HepG2 (cell line): ENCODE results near the gene HNRNPF. TPM values are rescaled to one million over a fixed set of nuclear protein-coding genes. Genes with fewer than 3 reads are reported as not detected.
A peak's percentile ranks its signal among the peaks of the same experiment; 100 is the strongest.
"Not testable (repeated sequence)": the region's sequence is repeated elsewhere in the genome, so short reads cannot be mapped to it uniquely, and the experiment has no call there.

ENCODE experiments used
- ATAC-seq: fragments of 200-7000 bp; cut with Tn5 transposase; 3 replicates; pipeline ENCODE4 v1.9.1; 2020; ENCODE audit warnings: mild to moderate bottlenecking, moderate library complexity
- BruUV-seq: library from RNA; stranded (reverse); fragments of 400-500 nt; replicated peaks from 2 replicates; lab custom pipeline; 2021; lab: Mats Ljungman, UMichigan
- CTCF ChIA-PET: fragments of 300-600 bp; formaldehyde crosslinking; extraction: SDS; loops from one replicate; lab custom pipeline; 2021; ENCODE audit warnings: low total read pairs, inconsistent platforms, low intra/inter-chr PET ratio; lab: Yijun Ruan, JAX
- POLR2A ChIA-PET: fragments of 350-600 bp; sonication (Branson Sonifier 250); formaldehyde crosslinking; loops from one replicate; lab custom pipeline; 2020; ENCODE audit warnings: antibody characterized with exemption, inconsistent platforms; lab: Yijun Ruan, JAX
- DNase-seq: peaks from one replicate; pipeline ENCODE4 v3.0.0-alpha.2; 2015; ENCODE audit warnings: low spot score
- FAIRE-seq: peaks from 3 replicates; lab custom pipeline; 2011; peaks lifted over from hg19 to GRCh38; lab: Jason Lieb, UNC
- H2AFZ ChIP-seq: one replicate; pipeline ENCODE4 v1.6.1; 2011; ENCODE audit warnings: low read length, inconsistent platforms
- H3K27ac ChIP-seq: fragments of 300-600 bp; 3 replicates; pipeline ENCODE4 v1.8.0; 2011; ENCODE audit warnings: mixed run types, mild to moderate bottlenecking, mixed read lengths, low read length, inconsistent platforms; ENCODE audit not compliant: insufficient read depth; ENCODE audit errors: extremely low read length
- H3K27me3 ChIP-seq, 2 experiments: fragments of 200-600 bp in 1 of 2; 2 replicates in 1 of 2; 3 replicates in 1 of 2; pipeline versions ENCODE4 v1.6.0 to v1.8.0; 2011; ENCODE audit warnings: low read length in 2 of 2, mild to moderate bottlenecking in 2 of 2, moderate library complexity in 2 of 2, inconsistent platforms in 1 of 2; ENCODE audit not compliant: insufficient read depth in 2 of 2, control insufficient read depth in 1 of 2
- H3K36me3 ChIP-seq, 2 experiments: fragments of 200-600 bp in 1 of 2; replicated peaks in 1 of 2; 2 replicates in 1 of 2; 3 replicates in 1 of 2; pipeline versions ENCODE4 v1.5.1 to v1.8.0; 2011; ENCODE audit warnings: low read length in 2 of 2, inconsistent platforms in 1 of 2; ENCODE audit not compliant: insufficient read depth in 2 of 2, control insufficient read depth in 1 of 2
- H3K4me1 ChIP-seq: 2 replicates; pipeline ENCODE4 v1.5.1; 2012; ENCODE audit warnings: low read length, inconsistent platforms; ENCODE audit not compliant: insufficient read depth
- H3K4me2 ChIP-seq: 2 replicates; pipeline ENCODE4 v1.6.0; 2011; ENCODE audit warnings: low read depth, low read length, inconsistent platforms
- H3K4me3 ChIP-seq, 3 experiments: fragments of 200-600 bp in 1 of 3; sonication (generic), shearing (Covaris generic) in 1 of 3; replicated peaks in 1 of 3; 2 replicates each; pipeline ENCODE4 v1.5.1; 2011 to 2016; ENCODE audit warnings: low read length in 3 of 3, inconsistent platforms in 2 of 3, low read depth in 2 of 3, mild to moderate bottlenecking in 2 of 3, control low read depth in 1 of 3, mixed read lengths in 1 of 3; ENCODE audit not compliant: insufficient read depth in 1 of 3
- H3K79me2 ChIP-seq: one replicate; pipeline ENCODE4 v1.6.1; 2011; ENCODE audit warnings: low read length, inconsistent platforms; ENCODE audit not compliant: insufficient read depth
- H3K9ac ChIP-seq: 2 replicates; pipeline ENCODE4 v1.6.0; 2011; ENCODE audit warnings: mild to moderate bottlenecking, low read depth, low read length, inconsistent platforms; ENCODE audit not compliant: insufficient read depth
- H3K9me3 ChIP-seq: 2 replicates; pipeline ENCODE4 v1.5.1; 2012; ENCODE audit warnings: mild to moderate bottlenecking, low read length
- H4K20me1 ChIP-seq: 2 replicates; pipeline ENCODE4 v1.6.0; 2011; ENCODE audit warnings: inconsistent platforms, mild to moderate bottlenecking, low read length, moderate library complexity; ENCODE audit not compliant: insufficient read depth
- CEBPB ChIP-seq: IDR thresholded peaks from 2 replicates; pipeline ENCODE4 v1.6.1; 2011; ENCODE audit warnings: low read depth, low read length, improper control_type of control experiment, borderline replicate concordance
- PHF8 ChIP-seq: sonication (generic); formaldehyde crosslinking; IDR thresholded peaks from 2 replicates; pipeline ENCODE4 v1.5.0; 2020; ENCODE audit warnings: missing genetic modification reagents
- WGBS: methylation state at CpG from one replicate; pipeline ENCODE4 v1.1.6; 2017; ENCODE audit warnings: low lambda C conversion rate; 5-methylcytosine and 5-hydroxymethylcytosine counted together
- in situ Hi-C: cut with HindIII; loops from 2 replicates; pipeline ENCODE4 v1.10.0; 2017; ENCODE audit warnings: low pct_unique_long_range_greater_than_20kb; ENCODE audit not compliant: extremely low pct_ligation_motif_present
- intact Hi-C: fragments of 100-400 bp; cut with micrococcal nuclease; formaldehyde crosslinking; loops from one replicate; pipeline ENCODE4 v1.10.0; 2022; ENCODE audit not compliant: unreplicated experiment
- polyA plus RNA-seq, 8 experiments: library from polyadenylated mRNA; depleted of rRNA in 3 of 8; stranded (reverse) in 7 of 8; unstranded in 1 of 8; fragments of >200 nt; fragmentation: Illumina TruSeq in 4 of 8; extraction: Trizol in 4 of 8; gene quantifications; 2 replicates each; pipeline versions ENCODE4 v1.2.1 to v1.2.3, GENCODE V29; 2011 to 2016; ENCODE audit warnings: low read depth in 4 of 8, missing spikeins in 1 of 8, mixed read lengths in 1 of 8; ENCODE audit not compliant: insufficient read depth in 1 of 8
- total RNA-seq, 5 experiments: library from RNA; depleted of rRNA; stranded (reverse); fragments of >200 nt; fragmentation: Illumina TruSeq; extraction: Trizol; gene quantifications; 2 replicates each; pipeline ENCODE4 v1.2.3, GENCODE V29; 2016; ENCODE audit warnings: low read depth in 1 of 5
- TF ChIP-seq, protein P1 (sequence below): sonication (generic); formaldehyde crosslinking; IDR thresholded peaks from 2 replicates; pipeline ENCODE4 v1.4.0; 2020; ENCODE audit warnings: missing genetic modification reagents

The HNRNPF gene
- total and polyA plus RNA-seq, 2 of the 13 experiments (the other 11 are each of a cell fraction or from before 2014, with no cell fraction given): 166 to 308 TPM

DNA sequence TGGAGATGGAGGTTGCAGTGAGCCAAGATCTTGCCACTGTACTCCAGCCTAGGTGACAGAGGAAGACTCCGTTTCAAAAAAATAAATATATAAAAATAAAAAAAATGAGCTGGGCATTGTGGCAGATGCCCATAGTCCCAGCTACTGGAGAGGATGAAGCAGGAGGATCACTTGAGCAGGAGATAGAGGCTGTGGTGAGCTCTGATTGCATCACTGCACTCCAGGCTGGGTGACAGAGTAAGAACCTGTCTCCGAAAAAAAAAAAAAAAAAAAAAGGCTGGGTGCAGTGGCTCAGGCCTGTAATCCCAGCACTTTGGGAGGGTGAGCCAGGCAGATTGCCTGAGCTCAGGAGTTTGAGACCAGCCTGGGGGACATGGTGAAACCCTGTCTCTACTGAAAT is 39.8 kb upstream of the HNRNPF start:
- DNase-seq (no peak), ATAC-seq (no peak), FAIRE-seq (no peak)
- no TSS peak for BruUV-seq
- H3K4me2 ChIP-seq: no peak overlapping the region
- H3K27me3 ChIP-seq: no peaks in the 10 kb centered on the region
- in situ Hi-C loops: no loop called here
- H4K20me1 ChIP-seq: no peaks in the 10 kb centered on the region
- 94% methylated on average over 2 of the region's 2 CpGs for WGBS
- no peaks in the 10 kb centered on the region for H3K36me3 ChIP-seq
- no peaks in the 10 kb centered on the region for H3K79me2 ChIP-seq
- no peaks in the 10 kb centered on the region for H3K9me3 ChIP-seq
- POLR2A ChIA-PET: interaction anchor here (1.0 kb wide), 1 partner anchor 12 kb away, joined by 3 read pairs; the partner anchor contains the start of gene ZNF487
- no peak for TF ChIP-seq PHF8 (CRISPR knock-in tag)
- TF ChIP-seq CEBPB: peak; percentile 9; the same call in 1 of the 2 replicates
- no peak overlapping the region for H3K27ac ChIP-seq
- no peak overlapping the region for H2AFZ ChIP-seq
- H3K4me1 ChIP-seq: peaks cover 18% of the 10 kb centered on the region
- intact Hi-C loops: no loop called here
- H3K9ac ChIP-seq: no peak overlapping the region
- no peak overlapping the region for H3K4me3 ChIP-seq
- CTCF ChIA-PET: no interaction called here

- CTCF ChIA-PET, H3K79me2 ChIP-seq, intact Hi-C loops, ATAC-seq, H4K20me1 ChIP-seq, H3K9me3 ChIP-seq, POLR2A ChIA-PET, H3K27me3 ChIP-seq, H3K27ac ChIP-seq, H3K9ac ChIP-seq, DNase-seq, FAIRE-seq, BruUV-seq, H3K4me2 ChIP-seq, H2AFZ ChIP-seq, in situ Hi-C loops, H3K36me3 ChIP-seq, H3K4me3 ChIP-seq: not testable (repeated sequence)
- TF ChIP-seq, protein P1, sequence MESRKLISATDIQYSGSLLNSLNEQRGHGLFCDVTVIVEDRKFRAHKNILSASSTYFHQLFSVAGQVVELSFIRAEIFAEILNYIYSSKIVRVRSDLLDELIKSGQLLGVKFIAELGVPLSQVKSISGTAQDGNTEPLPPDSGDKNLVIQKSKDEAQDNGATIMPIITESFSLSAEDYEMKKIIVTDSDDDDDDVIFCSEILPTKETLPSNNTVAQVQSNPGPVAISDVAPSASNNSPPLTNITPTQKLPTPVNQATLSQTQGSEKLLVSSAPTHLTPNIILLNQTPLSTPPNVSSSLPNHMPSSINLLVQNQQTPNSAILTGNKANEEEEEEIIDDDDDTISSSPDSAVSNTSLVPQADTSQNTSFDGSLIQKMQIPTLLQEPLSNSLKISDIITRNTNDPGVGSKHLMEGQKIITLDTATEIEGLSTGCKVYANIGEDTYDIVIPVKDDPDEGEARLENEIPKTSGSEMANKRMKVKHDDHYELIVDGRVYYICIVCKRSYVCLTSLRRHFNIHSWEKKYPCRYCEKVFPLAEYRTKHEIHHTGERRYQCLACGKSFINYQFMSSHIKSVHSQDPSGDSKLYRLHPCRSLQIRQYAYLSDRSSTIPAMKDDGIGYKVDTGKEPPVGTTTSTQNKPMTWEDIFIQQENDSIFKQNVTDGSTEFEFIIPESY (CRISPR knock-in tag): peak; percentile 91
- 98% methylated on average over 13 of the region's 53 CpGs for WGBS
- peaks cover 18% of the 10 kb centered on the region for H3K4me1 ChIP-seq
Observed at GRCh38 chr10:43446219-43447017, 37.4 kb upstream of the HNRNPF start.
